ENCODE measurements around the gene FAM32A.
"Not testable (repeated sequence)": the region's sequence is repeated elsewhere in the genome, so short reads cannot be mapped to it uniquely, and the experiment has no call there.

FAM32A gene

DNA sequence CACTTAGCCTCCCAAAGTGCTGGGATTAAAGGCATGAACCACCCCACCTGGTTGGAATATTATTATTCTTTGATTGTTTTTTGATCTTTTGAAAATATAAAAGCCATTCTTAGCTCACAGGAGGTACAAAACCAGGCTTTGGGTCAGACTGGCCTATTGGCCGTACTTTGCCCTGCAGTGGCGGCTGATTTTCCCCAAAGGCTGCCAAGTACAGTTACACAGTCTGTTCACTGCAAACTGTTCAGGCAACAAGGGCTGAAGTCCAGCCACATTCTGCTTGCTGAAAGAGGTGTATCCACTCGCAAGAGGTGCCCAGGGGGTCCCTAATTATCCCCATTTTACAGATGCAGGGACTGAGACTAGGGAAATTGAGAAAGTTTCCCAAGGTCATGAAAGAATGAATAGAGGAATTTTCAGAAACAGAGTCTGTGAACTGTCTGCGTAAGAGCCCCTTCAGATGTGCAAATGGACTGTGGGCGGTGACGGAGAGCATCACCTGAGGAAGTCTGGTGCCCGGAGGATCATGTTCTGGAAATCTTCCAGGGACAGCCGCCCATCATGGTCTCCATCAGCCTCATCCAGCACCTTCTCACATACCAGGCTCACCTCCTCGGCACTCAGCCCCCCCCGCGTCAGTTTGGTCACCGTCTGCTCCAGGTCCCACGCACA lies 20.9 kb upstream of the FAM32A start:
- DNase-seq = no peak

DNA sequence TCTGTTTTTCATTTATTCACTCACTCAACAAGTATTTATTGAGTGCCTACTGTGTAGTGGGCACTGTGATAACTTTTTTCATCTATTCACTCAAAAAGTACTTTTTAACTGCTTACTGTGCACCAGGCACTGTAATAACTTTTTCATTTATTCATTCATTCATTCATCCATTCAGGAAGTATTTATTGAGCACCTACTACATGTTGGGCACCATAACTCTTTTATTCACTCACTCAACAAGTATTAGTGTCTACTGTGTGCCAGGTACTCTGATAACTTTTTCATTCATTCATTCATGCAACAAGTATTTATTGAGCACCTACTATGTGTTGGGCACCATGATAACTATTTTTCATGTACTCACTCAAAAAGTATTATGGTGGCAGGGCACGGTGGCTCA lies 18.8 kb upstream of the FAM32A start:
- no peak for DNase-seq

DNA sequence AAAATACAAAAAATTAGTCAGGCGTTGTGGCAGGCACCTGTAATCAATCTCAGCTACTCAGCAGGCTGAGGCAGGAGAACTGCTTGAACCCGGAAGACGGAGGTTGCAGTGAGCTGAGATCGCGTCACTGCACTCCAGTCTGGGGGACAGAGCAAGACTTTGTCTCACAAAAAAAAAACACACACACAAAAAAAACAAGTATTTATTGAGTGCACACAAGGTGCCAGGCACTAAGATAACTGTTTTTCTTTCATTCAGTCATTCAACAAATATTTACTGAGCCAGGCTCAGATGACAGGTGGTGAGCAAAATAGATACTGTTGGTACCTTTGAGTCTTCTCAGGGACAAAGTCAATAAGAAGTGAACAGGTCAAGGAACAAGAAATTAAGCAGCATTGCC lies 18.2 kb upstream of the FAM32A start:
- no peak for DNase-seq

DNA sequence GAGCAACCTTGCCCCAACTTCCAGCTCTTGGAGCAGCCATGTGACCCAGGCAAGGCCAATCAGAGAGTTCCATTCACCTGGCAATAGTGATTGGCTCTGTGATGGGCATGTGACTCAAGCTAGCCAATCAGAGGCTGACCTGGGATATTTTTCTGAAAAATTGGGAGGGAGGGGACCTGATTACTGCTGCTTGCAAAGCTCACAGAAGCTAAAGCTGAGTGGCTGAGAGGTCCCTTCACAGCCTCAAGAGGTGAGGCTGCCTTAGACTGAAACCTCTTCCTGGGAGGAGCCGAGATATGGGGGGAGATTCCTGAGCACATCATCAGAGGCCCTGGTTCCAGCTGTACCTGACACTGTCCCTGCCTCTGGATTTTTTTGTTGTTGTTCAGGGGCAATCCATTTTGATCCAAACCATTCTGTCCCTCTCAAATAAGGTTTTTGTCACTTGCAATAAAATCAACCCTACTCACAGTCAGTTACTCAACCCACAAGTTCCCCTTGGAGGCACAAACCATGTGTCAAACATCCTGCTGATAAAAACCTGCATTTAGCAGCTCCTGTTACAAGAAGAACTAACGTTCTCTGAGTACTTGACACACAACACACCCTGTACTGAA lies 16.6 kb upstream of the FAM32A start:
- no peak for DNase-seq

DNA sequence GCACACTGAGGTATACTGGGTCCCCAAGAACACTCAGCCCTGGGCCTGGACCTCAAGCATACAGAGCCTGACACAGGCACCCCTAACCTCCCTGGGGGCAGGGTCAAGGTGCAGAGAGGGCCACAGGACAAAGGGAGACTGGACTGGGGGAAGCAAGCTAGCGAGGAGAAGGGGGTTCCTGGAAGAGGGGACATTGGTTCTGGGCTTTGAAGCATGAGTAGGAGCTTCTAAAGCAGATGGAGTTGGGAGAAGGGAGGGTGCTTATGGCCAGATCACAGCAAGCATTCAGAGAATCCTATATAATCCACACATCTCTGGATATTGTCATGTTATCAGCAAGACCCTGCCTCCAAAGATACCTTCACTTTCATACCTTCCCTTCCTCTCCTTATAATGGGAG lies 15.1 kb upstream of the FAM32A start:
- no peak for DNase-seq

DNA sequence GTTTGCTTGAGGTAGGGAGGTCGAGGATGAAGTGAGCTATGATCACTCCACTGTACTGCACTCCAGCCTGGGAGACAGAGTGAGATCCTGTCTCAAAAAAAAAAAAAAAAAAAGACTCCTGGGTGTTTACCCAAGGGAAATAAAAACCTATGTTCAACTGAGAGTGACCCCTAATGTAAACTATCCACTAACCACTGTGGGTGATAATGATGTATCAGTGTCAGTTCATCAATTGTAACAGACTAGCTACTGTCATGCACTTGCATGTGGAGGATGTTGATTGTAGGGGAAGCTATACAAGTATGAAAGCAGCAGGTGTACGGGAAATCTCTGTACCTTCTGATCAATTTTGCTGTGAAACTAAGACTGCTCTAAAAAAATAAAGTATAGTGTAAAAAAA lies 9.3 kb upstream of the FAM32A start:
- no peak for DNase-seq

DNA sequence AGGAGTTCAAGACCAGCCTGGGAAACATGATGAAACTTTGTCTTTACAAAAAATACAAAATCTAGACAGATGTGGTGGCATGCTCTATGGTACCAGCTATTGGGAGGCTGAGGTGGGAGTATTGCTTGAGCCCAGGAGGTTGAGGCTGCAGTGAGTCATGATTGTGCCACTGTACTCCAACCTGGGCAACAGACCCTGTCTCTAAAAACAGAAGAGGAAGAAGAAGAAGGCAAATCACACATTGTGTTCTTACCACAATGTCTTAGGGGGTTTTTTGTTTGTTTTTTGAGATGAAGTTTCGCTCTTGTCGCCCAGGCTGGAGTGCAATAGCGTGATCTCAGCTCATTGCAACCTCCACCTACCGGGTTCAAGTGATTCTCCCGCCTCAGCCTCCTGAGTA lies 6.3 kb upstream of the FAM32A start:
- not testable (repeated sequence) for DNase-seq

DNA sequence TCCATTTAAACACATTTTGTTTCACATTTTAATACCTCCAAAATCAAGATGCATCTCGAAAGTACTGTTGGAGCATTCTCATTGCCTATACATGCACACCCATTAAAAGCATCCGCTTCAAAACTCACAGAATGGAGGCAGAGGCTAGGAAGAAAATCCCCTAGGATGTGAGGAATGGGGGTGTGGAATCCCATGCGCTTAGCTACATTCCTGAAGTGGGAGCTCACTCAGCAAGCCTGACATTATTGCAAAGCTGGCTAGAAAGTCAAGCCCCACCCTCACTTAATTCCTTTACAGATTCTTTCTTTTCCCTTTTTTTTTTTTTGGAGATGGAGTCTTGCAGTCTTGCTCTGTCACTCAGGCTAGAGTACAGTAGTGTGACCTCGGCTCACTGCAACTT lies 4.6 kb upstream of the FAM32A start:
- DNase-seq = no peak

DNA sequence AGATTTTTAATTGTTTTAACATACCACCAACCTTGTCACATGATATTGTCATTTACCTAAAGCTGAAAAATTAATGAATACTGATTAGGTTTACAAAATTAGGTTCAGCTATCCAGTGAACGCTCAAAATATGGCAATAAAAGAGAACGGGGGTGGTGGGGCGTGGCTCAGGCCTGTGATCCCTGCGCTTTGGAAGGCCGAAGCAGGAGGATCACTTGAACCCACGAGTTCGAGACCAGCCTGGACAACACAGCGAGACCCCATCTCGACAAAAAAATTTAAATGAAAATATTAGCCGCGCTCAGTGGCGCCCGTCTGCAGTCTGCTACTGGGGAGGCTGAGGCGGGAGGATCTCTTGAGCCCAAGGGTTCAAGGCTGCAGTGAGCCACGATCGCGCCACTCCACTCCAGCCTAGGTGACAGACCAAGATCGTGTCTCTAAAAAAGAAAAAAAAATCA lies 516 bp upstream of the FAM32A start:
- DNase-seq = no peak

DNA sequence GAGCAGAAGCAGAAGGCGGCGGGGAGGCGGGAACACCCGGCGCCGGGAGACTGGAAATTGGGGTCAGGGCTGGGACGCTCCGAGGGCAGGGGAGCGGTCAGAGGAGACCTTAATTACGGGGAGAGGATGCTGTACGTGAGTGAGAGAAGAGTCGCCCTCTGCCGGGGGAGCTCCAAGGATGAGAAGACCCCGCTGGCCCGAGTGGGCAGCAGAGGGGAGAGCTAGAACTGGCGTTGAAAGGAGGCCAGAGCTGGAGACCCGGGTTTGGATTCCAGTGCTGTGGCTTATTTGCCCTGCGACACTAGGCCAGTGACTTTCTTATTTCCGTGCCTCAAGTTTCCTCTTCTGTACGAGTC lies 536 bp downstream of the FAM32A start:
- peak; percentile 66 to 67 for DNase-seq

DNA sequence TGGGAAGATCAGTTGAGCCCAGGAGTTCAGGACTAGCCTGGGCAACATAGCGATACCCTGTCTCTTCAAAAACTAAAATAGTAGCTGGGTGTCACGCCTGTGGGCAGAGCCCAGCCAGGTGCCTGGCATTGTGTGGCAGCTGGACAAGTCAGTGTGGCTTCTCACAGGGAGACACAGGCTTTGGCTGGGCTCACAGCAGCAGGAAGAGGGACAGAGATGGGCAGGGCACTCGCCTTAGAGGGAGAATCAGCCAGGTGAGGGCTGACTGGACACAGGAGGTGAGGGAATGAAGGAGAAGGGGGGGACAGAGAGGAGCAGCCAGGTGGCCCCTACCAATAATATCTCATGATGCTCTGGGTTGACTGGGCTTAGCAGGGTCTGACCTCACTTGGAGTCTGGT lies 3.3 kb downstream of the FAM32A start:
- DNase-seq = no peak

DNA sequence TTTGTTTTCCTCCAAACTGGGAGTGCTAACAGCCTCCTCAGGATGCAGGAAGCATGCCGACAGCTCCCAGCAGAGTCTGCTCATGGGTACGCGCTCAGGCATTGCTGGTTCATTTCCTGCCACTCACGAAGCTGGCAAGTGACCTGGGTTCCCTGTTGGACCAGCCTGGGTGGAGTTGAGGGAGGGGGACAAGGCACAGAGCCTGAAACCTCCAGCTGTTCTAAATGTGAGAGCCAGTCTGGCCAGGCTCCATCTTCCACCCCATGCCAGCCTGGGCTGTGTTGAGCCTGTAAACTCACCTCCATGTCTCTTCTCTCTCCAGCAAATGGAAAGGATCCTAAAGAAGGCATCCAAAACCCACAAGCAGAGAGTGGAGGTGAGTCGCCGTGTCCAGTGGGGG lies 5.0 kb downstream of the FAM32A start:
- DNase-seq = no peak

DNA sequence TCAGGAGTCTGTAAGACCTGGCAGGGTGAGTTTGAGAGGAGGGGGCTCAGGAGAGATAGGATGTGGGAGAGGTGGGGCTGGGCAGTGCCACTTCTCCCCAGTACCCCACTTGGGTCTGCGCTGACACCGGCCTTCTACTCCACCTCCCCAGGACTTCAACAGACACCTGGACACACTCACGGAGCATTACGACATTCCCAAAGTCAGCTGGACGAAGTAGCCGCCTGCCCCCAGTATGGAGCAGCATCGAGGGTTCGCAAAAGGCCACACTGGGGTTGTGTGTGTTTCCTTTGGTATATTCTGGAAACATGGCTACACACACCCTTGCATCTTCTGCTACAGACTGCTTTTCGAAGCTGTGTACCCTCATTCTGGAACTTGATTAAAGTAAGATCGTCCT lies 5.5 kb downstream of the FAM32A start:
- DNase-seq = no peak

DNA sequence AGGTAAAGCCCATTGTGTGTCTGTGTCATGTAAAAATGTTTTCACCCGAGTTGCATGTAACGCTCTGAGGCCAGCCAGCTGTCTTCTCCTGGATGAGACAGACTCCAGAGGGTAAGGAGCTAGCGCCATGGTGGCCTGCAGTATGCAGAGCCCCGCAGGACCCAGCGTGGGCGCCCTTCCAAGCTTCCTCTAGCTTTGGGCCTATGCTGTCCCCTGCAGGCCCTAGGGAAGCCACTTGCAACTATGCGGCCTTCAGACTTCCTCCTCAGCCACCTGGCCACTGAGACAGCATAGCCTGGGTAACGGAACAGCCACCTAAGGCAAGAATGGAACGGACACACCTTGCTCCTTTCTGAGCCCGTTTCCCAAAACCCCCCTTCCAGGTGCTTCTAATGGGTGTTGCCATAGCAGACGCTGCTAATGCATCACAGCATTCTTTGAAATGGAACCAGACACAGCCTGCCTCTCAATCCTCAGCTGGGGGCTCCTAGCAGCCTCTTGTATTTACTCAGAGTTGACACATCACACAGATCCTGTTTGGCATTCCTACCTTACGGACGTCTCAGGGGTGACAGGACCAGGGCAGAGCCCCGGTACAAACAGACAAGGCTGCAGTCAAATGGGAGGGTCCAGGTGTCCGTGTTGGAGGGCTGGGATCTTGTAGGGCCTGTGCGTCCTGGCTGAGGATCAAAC lies 6.2 kb downstream of the FAM32A start:
- no peak for DNase-seq

DNA sequence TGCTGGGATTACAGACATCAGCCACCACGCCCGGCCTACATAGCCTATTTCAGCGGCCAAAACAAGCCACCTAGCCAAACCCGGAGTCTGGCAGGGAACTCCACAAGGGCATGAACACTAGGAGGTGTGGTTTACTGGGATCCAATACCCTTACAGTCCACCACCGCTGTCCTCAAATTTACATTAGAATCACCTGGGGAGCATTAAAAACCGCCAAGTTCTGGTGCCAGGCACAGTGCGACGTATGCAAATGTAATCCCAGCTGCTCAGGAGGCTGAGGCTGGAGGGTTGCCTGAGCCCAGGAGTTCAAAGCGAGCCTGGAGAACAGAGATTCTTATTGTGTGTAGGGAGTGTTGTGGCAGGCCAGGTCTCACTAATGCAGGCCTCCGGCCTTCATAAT lies 8.3 kb downstream of the FAM32A start:
- no peak for DNase-seq

DNA sequence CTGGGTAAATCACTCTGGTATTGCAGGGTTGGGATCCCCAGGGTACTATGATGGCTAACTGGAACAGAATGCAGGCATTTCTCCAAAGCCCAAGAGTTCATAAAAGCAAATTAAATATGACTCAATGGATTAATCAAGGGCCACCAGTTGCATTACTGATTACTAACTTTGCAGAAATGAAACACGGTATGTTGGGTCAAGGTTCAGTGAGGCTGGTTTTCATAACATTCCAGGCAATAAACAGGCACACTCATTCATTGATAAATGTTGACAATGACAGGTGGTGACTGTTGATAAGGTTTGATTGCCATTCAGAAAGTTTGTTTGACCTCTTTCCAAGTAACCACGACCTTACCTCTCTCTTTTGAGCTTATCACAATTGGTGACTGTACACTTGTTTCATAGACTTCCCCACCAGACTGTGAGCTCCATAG lies 12.0 kb downstream of the FAM32A start:
- DNase-seq = no peak

DNA sequence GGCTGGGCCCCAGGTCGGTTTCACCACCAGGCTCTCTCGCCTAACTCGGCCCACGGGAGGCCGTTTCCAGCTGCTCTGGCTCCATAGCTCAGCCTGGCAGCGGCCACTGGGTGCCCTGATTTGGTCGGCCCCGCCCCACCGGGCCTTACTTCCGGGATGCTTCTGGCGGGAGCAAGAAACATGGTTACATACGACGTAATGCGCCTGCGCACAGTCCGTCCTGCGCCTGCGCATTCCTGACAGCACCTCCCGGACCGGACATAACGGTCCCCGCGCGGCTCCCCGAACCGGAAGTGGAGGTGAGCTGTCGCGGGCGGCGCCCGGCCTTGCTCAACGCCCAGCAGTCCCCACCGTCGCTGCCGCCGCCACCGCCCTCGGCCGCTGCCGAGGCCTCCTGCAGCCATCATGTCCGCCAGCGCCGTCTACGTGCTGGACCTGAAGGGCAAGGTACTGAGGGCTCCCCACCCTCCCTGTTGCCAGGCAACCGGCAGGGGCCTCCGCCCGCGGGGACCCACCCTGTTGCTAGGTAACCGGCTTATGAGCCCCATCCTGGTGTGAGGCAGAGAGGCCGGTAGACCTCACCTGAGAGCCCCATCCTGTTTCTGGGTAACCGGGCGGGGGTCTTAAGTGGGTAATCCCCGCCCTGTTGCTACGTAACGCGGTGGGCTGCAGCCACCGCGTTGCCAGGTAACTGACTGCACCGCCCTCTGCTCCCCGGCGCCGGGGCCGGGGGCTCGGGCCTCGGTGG lies 12.6 kb downstream of the FAM32A start, which contains the start of gene AP1M1:
TSS of gene AP1M1 (plus strand) at position 290 of the 748 bp plus-strand sequence. CDS start at position 406, 116 bp downstream.
- DNase-seq = peak; percentile 99 to 100

DNA sequence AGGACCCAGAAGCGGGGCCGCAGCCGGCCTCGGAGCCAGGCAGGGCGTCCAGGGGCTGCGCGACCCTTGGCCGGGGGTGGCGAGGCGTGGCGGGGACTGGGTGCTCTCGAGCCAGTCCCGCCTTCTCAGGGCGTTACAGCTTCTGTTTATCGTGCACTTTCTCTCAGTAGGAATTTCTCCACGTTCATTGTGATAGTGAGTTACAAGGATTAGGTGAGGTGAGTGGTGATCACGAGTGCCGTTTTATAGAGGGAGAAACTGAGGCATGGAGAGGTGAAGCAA lies 13.1 kb downstream of the FAM32A start:
- no peak for DNase-seq

DNA sequence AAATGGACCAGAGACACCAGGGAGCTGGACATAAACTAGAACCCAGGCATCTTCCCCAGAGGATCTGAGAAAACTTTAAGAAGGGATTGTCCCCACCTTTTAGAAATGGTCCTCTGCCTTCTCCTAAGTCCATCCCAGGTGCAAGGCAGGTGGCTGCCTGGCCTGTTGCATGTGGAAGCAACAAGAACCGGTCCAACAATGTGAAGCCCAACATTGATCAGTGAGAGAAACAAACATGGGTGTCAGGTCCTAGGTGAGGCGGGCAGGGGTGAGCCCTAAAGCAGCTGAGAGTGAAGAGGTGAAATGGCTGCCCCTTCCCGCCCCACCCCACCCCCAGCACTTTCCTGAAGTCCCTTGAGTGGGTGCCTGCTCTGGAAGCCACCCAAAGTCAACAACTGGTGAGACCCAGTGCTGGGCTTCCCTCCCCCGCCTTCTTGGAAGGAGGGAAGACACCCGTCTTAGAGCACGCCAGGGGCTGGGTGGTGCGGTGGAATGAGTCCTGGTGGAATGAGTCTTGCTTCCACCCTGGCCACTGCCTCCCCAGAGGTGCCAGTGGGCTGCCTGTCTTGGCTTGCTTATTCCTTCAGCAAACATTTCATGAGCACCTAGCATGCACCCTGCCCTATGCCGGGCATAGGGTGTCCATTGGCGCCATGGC lies 14.2 kb downstream of the FAM32A start:
- DNase-seq = no peak

DNA sequence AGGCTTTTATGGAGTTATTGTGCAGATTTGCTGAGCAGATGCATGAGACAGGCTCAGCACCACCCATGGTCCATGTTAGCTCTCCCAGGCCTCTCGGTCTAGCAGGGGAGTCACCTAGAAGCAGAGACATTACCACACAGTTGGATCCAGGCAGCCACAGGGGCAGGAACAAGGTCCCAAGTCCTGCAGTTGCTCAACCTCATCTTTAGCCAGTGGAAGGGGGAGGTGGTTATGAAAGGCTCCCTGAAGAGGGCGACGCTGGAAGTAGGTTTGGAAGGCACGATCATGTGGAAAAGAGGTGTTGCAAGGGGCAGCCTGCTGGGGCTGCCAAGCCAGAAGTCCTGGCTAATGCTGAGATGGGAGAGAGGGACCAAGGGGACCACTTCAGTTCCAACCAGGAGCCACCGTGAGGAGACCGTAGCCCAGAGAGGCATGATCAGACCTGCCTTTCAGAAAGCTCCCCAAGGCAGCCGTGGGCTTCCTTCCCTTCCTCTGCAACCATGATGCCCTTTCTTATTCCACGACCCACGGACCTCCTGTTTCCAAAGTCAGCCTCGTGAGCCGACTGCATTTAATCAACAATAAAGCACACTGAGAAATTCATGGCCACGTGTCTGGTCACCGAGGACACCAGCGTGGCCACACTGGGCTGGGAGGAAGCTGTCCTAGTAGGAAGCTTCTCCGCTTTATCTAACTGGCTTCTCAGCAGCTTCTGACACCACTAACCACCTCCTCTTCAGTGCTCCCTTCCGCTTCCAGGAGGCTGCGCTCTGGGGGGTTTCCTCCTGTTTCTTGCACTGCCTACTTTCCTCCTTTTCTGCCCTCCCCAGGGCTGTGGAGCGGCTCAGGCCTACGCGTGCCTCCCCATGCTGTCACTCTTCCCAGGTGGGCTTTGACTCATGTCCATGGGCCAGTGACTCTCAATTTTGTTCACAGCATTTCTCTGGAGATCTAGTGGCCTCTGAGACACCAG lies 15.1 kb downstream of the FAM32A start:
- DNase-seq = no peak

DNA sequence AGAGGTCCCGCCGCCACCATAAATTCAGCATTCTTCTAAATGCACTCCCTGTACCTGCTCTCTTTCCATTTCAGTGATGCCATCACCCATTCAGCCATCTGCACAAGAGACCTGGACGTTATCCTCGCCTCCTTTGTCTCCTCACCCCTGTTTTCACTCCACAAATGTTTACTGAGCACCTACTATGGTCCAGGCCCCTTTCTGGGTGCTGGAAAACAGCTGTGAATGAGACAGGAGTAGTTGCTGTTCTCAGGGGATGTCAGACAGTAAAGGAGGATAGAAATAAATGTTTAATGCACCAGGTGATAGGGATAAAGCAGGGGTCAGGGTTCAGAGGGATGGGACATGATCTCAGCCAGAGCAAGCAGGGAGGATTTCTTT lies 15.8 kb downstream of the FAM32A start:
- no peak for DNase-seq

Data from activated T-cell treated with anti-CD3 and anti-CD28 coated beads, Interleukin-2, amount 50 U/mL, for 48 hours (primary cell).